HEK293T (cell line): ENCODE results near the gene BTBD9.

Experiments
- CTCF ChIA-PET: fragments of 350-600 bp; formaldehyde crosslinking; extraction: SDS; loops from one replicate; lab custom pipeline; 2021; ENCODE audit warnings: antibody characterized with exemption, inconsistent platforms; lab: Yijun Ruan, JAX
- POLR2A ChIA-PET: fragments of 350-600 bp; formaldehyde crosslinking; extraction: SDS; loops from one replicate; lab custom pipeline; 2020; ENCODE audit warnings: antibody characterized with exemption, inconsistent platforms; lab: Yijun Ruan, JAX
- DNase-seq: peaks from one replicate; pipeline ENCODE4 v3.0.0; 2012; ENCODE audit warnings: mixed read lengths; ENCODE audit errors: extremely low spot score
- ARNT ChIP-seq: fragments of 450-650 bp; IDR thresholded peaks from 2 replicates; pipeline ENCODE4 v1.6.1; 2017; ENCODE audit warnings: mild to moderate bottlenecking
- BHLHE40 ChIP-seq: fragments of 450-650 bp; IDR thresholded peaks from 2 replicates; pipeline ENCODE4 v1.6.1; 2016; ENCODE audit warnings: mild to moderate bottlenecking, moderate library complexity, borderline replicate concordance
- CTBP1 ChIP-seq: fragments of 450-650 bp; IDR thresholded peaks from 2 replicates; pipeline ENCODE4 v1.6.1; 2016; ENCODE audit warnings: borderline replicate concordance
- ELF4 ChIP-seq: fragments of 450-650 bp; IDR thresholded peaks from 2 replicates; pipeline ENCODE4 v1.6.1; 2017; ENCODE audit warnings: antibody characterized with exemption
- FOXA1 ChIP-seq: fragments of 450-650 bp; IDR thresholded peaks from 2 replicates; pipeline ENCODE4 v1.6.1; 2016; ENCODE audit warnings: mild to moderate bottlenecking
- FOXK2 ChIP-seq: fragments of 450-650 bp; IDR thresholded peaks from 2 replicates; pipeline ENCODE4 v1.6.1; 2016; ENCODE audit warnings: mild to moderate bottlenecking
- FOXM1 ChIP-seq: fragments of 450-650 bp; IDR thresholded peaks from 2 replicates; pipeline ENCODE4 v1.6.1; 2017; ENCODE audit warnings: mild to moderate bottlenecking, borderline replicate concordance
- HDGF ChIP-seq: fragments of 450-650 bp; IDR thresholded peaks from 2 replicates; pipeline ENCODE4 v1.6.1; 2017; ENCODE audit warnings: antibody characterized with exemption, borderline replicate concordance
- L3MBTL2 ChIP-seq: fragments of 450-650 bp; conservative IDR thresholded peaks from 2 replicates; pipeline ENCODE4 v1.6.1; 2016; ENCODE audit warnings: mild to moderate bottlenecking
- LEF1 ChIP-seq: fragments of 450-650 bp; IDR thresholded peaks from 2 replicates; pipeline ENCODE4 v1.6.1; 2017; ENCODE audit warnings: mild to moderate bottlenecking, borderline replicate concordance
- NFRKB ChIP-seq: fragments of 450-650 bp; IDR thresholded peaks from 2 replicates; pipeline ENCODE4 v1.6.1; 2016; ENCODE audit warnings: mild to moderate bottlenecking, moderate library complexity
- SP1 ChIP-seq: fragments of 450-650 bp; IDR thresholded peaks from 2 replicates; pipeline ENCODE4 v1.6.1; 2017
- SUZ12 ChIP-seq: fragments of 450-650 bp; IDR thresholded peaks from 2 replicates; pipeline ENCODE4 v1.6.1; 2016; ENCODE audit warnings: mild to moderate bottlenecking
- TARDBP ChIP-seq: fragments of 450-650 bp; IDR thresholded peaks from 2 replicates; pipeline ENCODE4 v1.6.1; 2016
- ZNF384 ChIP-seq: fragments of 450-650 bp; IDR thresholded peaks from 2 replicates; pipeline ENCODE4 v1.6.1; 2016
- TF ChIP-seq, protein P1 (sequence below): fragments of 450-650 bp; IDR thresholded peaks from 2 replicates; pipeline ENCODE4 v1.6.1; 2016

Gene BTBD9

DNA sequence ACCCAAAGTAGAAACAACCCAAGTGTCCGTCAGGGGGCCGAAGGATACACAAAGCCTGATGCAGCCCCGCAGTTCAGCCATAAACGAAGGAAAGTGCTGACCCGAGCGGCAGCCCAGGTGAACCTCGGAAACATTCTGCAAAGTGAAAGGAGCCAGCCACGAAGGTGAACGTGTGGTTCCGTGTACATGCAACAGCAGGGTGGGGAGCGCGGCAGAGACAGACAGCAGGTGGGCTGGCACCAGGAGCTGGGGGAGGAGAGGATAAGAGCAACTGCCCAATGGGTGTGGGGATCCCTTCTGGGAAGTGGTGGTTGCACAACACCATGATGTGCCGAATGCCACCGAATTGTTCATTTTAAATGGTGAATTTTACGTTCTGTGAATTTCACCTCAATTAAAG, 478.4 kb downstream of the BTBD9 start:
- no peak for TF ChIP-seq L3MBTL2
- no peak for TF ChIP-seq ZNF384
- TF ChIP-seq, protein P1, sequence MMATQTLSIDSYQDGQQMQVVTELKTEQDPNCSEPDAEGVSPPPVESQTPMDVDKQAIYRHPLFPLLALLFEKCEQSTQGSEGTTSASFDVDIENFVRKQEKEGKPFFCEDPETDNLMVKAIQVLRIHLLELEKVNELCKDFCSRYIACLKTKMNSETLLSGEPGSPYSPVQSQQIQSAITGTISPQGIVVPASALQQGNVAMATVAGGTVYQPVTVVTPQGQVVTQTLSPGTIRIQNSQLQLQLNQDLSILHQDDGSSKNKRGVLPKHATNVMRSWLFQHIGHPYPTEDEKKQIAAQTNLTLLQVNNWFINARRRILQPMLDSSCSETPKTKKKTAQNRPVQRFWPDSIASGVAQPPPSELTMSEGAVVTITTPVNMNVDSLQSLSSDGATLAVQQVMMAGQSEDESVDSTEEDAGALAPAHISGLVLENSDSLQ: no peak
- no peak for TF ChIP-seq SUZ12
- no peak for TF ChIP-seq TARDBP
- no peak for TF ChIP-seq FOXM1
- no peak for TF ChIP-seq ARNT
- TF ChIP-seq FOXK2: no peak
- ChIA-PET CTCF (no interaction called here), POLR2A (no interaction called here)
- no peak for DNase-seq

DNA sequence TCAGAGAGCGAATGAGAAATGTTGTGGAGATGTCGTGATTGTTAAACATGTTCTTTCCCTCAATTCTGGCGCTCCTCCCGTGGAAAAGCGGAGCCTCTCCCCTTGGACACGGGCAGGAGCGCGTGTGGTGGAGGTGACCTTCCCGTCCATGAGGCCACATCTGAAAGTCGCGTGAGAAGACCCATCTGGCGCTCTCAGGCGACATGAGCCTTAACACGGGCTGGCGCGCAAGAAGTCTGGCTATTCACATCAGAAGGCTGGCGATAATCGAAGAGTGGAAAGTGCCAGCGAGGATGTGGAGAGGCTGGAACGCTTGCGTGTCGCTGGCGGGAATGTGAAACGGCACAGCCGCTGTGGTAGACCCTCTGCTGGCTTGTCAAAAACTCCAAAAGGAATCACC, 478.9 kb downstream of the BTBD9 start:
- POLR2A ChIA-PET: no interaction called here
- DNase-seq: no peak
- no peak for TF ChIP-seq HDGF
- TF ChIP-seq ARNT: no peak
- TF ChIP-seq L3MBTL2: no peak
- no peak for TF ChIP-seq SUZ12
- TF ChIP-seq, protein P1: no peak
- TF ChIP-seq BHLHE40: no peak
- CTCF ChIA-PET: no interaction called here

DNA sequence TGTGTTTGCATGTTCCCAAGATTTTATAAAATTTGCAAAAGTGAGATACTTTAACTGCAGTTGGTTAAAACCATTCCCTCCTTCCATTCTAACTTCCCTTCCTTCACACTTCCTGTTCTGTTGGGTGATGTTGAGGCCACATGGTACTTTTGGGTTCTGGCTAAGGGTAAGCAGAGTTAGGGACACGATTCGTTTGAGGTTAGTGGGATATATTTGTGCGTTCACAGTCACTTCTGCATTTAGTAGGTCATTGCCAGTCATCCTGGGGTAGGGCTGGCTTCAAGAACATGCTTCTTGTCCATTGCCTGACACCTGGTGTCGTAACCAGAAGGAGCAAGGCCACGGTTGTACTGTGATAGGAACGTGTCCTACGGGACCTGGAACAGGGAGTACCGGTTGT, 480.1 kb downstream of the BTBD9 start:
- CTCF ChIA-PET: no interaction called here
- no peak for TF ChIP-seq TARDBP
- no peak for TF ChIP-seq HDGF
- no peak for TF ChIP-seq L3MBTL2
- TF ChIP-seq ZNF384: no peak
- TF ChIP-seq ARNT: no peak
- no peak for TF ChIP-seq FOXK2
- TF ChIP-seq SP1: no peak
- TF ChIP-seq BHLHE40: no peak
- no peak for TF ChIP-seq FOXM1
- TF ChIP-seq CTBP1: no peak
- TF ChIP-seq ELF4: no peak
- TF ChIP-seq, protein P1: no peak
- POLR2A ChIA-PET: no interaction called here
- DNase-seq: no peak

DNA sequence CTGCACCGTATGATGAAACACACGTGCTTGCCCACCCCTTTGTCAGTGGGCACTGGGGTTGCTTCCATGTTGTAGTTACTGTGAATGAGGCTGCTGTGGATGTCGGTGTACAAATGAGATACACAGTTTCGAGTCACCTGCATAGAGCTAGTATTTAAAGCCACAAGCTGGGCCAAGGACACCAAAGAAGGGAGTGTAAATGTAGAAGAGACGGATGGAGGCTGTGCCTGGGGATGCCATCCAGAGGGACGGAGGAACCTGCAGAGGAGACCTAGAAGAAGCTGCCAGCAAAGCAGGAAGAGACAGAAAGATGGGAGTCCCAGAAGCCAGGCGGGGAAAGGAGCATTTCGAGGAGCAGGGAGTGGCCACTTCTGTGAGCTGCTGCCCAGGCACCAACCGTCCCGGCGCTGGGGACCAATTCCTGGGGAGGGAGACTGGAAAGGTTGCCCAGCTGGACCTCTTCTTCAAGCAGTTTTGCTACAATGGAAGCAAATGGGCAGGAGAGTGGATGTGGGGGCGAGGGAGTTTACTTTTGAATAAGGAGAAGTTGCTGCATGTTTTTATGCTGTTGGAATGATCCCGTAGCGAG, 480.9 kb downstream of the BTBD9 start:
- CTCF ChIA-PET: no interaction called here
- POLR2A ChIA-PET: no interaction called here
- no peak for DNase-seq
- TF ChIP-seq BHLHE40 (no peak), TARDBP (no peak), ZNF384 (no peak), CTBP1 (no peak), L3MBTL2 (no peak), ARNT (no peak), FOXM1 (no peak), SUZ12 (no peak), ELF4 (no peak)

DNA sequence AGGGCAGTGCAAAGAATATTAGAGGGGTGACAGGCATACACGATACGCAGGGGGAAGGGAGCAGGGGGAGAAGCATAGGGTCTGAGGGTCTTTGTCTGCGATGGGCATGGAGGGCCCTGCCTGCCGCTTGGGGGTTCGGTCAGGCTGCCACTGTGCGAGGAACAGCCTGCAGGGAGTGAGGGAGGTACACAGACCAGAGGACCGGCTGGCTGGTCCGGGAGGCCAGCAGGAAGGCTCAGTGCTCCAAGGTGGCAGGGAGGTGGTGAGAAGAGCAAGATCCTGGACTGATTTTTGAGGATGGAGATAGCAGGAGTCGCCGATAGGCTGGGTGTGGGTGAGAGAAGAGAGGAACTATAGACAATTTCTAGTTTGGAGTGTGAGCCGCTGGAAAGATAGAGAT, 481.8 kb downstream of the BTBD9 start:
- no peak for TF ChIP-seq NFRKB
- TF ChIP-seq HDGF: no peak
- TF ChIP-seq TARDBP: no peak
- no peak for TF ChIP-seq SP1
- no peak for TF ChIP-seq SUZ12
- TF ChIP-seq, protein P1: no peak
- no peak for TF ChIP-seq FOXK2
- no peak for TF ChIP-seq BHLHE40
- TF ChIP-seq ARNT: no peak
- TF ChIP-seq ZNF384: no peak
- no peak for TF ChIP-seq FOXA1
- no peak for TF ChIP-seq FOXM1
- no peak for TF ChIP-seq ELF4
- no peak for TF ChIP-seq L3MBTL2
- TF ChIP-seq CTBP1: no peak
- no peak for TF ChIP-seq LEF1
- CTCF ChIA-PET: no interaction called here
- no peak for DNase-seq
- POLR2A ChIA-PET: no interaction called here

DNA sequence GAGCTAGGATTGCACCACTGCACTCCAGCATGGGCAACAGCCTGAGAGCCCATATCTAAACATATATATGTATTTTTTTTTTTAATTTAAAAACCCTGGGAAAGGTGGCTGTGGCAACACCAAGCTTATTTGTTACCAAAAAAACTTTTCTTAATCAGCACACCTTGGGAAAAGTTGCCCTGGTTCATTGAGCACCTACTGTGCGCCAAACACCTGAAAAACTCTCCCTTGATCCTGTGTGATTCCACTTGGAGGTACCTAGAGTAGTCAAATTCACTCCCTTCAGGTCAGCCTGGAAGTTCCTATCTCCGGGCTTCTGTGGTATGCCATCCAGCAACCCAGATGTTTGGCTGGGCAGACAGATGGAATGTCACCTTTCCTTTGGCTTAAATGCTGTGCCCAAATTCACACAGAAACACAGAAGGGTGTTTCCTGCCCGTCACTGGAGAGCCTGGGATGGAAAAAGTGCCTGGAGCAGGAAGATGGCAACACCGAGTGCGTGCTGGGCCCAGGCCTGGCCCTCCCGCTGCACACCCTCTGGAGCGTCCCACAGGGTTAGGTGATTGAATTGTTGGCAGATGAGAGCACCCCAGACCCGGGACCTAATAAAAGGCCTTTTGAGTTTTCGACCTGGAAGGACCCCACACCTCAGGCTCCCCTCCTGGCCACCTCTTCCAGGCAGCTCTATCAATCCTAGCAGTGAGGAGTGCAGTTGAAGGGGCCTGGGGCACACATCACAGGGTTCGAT, 482.7 kb downstream of the BTBD9 start:
- TF ChIP-seq SP1: no peak
- no peak for TF ChIP-seq ARNT
- TF ChIP-seq, protein P1: no peak
- no peak for TF ChIP-seq ELF4
- DNase-seq: no peak
- ChIA-PET CTCF (interaction anchor here (0.6 kb wide), 1 partner anchor 337 kb away, joined by 14 read pairs; no protein-coding TSS in a partner anchor), POLR2A (no interaction called here)
